HG03139 (cell line): ENCODE results near the gene RANBP9.

Experiments used
- ATAC-seq: cut with Tn5 transposase; IDR thresholded peaks from one replicate; pipeline ENCODE4 v1.9.1; 2021; ENCODE audit not compliant: unreplicated experiment

RANBP9 gene

DNA sequence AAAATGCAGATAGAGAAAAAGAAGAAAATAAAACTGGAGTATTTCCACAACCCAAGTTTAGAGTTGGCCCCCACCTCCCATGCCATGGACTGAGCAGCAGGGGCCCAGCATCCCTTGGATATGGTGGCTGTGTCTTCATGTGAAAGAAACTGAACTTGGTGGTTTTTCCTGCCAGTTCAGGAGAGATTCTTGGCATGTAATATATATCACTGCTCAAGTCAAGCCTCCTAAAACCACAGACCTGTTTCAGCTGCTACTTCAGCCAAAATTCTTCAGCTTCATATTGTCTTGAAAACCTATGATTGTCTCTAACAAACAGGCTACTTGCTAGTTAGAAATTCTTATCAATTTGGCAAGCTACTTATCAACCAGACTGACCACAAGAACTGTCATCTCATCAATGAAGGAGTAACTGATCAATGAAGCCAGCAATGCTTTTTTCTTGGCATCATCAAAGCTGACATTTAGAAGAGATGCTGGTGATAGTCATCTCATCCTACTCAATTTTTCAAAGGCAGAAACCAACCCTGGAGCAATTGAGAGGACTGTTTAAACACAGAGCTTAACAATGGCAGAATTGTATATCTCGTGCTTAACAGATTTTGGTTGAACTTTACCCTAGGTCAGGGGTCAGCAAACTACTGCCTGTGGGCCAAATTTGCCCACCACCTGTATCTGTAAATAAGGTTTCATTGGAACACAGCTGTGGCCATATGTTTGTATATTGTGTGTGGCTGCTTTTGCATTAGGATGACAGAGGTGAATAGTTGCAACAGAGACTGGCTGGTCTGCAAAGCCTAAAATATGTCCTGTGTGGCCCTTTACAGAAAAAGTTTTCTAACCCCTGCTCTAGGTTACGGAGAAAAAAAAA, 106.9 kb downstream of the RANBP9 start:
- ATAC-seq: no peak

DNA sequence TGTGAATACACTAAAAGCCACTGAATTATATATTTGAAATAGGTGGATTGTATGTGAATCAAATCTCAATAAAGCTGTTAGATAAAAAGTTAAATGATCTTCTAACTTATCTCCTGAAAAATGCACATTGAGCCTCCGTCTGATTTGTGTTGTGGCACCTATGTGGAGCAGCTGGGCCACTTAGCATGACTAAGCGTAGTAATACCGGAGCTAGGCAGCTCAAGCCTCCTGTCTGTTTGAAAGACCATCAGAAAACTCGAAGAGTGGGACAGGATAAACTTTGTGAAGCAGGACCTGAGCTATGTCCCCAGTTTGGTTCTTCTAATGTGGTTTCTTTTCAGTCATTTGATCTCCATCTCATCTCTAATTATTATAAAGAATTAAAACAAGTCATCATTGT, 107.5 kb downstream of the RANBP9 start:
- ATAC-seq: no peak

DNA sequence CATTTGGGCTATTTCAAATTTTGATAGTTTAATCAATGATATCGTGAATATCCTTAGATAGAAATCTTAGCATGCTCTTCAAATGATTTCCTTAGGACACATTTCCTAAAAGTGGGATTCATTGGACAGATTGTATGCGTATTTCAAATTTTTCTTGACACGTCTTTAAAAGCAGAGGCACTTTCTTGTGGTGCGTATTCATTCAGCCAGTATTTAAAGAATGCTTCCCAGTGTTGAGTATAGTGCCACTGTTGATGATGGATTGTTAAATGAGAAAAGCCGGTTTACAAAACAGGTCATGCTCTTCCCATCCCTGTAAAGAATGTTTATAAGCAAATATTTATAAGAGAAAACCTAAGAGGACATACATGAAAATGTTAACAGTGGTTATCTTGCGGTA, 111.6 kb downstream of the RANBP9 start:
- no peak for ATAC-seq

DNA sequence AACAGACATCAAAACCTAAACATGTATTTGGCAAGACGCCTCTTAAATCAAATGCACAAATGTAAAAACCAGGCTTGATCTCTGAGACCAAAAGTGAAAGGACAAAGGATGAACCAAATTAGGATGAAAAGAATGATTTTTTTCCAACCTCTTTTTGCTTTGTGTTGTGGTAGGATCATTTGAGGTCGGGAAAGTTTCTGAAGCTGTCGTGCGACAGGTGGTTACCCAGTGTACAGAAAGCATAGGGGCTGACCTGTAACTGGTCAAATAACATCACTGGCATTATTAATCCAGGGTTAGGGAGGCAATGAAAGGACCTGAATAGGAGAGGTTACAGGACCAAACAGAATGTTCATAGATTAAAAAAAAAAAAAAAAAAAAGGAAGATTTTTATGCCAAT, 114.6 kb downstream of the RANBP9 start:
- no peak for ATAC-seq

DNA sequence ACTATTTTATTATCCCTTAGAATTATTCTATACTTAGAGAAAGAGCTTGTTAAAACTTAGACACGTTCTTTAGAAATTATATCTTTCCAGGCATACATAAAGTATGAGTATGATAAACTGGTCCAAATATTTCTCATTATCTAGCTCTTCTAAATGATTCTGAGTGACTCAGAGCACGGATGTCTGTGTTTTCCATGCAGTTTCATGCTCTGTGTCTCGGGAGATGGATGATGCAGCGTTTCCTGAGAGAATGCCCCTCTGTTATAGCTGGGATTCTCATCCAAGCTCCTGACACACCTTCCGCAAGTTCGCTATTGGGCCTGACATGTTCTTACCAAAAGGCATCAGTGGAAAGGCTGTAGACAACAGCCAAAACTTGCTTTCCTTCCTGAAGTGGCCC, 117.9 kb downstream of the RANBP9 start:
- ATAC-seq: no peak

DNA sequence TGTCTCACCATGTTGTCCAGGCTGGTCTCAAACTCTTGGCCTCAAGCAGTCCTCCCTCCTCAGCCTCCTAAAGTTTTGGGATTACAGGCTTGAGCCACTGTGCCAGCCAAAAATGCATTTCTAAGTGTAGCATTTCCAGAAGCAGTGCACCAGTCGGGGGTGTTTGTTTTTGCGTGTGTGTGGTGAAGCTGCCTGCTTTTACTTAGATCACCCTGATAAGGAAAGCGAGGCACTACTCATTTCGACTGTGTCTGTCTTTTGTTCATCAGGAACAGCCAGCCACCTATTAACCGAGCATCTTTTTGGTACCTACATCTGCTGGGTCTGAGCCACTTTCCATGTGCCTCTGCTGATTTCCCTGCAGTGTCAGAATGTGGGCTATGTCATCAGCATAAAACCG, 118.5 kb downstream of the RANBP9 start:
- ATAC-seq: no peak

DNA sequence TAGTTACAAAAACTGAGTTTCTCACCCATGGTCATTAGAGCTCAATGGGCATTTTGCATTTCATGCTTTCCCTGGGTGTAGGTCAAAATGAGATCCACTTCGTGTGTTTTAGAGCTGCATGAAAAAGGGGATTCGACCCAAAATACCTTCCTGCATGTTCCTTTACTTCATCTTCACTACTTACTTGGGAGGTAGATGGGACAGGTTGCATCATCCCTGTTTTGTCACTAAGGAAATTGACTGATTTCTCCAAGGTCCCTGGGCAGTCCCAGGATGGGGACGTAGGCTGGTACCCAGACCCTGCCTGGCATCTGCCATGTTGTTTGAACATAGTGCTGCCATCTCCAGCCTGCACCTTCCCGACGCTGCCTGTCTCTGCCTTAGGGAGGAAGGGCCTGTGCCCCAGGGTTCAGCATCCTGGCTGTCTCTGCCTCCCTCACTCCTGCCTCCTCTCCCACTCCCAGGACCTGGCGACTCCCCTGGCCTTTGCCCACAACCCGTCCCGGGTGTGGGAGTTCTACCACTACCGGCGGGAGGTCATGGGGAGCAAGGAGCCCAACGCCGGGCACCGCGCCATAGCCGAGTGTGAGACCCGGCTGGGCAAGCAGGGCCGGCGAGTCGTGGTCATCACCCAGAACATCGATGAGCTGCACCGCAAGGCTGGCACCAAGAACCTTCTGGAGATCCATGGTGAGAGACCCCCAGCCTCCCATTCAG, 120.3 kb downstream of the RANBP9 start:
- no peak for ATAC-seq

DNA sequence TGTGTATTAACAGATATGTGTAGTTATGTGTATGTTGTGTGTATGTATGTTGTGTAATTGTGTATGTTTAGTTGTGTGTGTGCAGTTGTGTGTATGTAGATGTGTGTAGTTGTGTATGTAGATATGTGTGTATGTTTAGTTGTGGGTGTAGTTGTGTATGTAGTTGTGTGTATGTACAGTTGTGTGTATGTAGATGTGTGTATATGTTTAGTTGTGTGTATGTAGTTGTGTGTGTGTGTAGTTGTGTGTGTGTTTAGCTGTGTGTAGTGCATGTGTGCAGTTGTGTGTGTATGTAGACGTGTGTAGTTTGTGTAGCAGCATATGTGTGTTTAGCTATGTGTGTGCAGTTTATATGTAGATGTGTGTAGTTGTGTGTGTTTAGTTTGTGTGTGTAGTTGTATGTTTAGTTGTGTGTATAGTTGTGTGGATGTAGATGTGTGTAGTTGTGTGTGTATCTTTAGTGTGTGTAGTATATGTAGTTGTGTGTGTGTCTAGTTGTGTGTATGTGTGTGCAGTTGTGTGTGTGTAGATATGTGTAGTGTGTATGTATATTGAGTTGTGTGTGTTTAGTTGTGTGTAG, 121.0 kb downstream of the RANBP9 start:
- ATAC-seq: no peak

DNA sequence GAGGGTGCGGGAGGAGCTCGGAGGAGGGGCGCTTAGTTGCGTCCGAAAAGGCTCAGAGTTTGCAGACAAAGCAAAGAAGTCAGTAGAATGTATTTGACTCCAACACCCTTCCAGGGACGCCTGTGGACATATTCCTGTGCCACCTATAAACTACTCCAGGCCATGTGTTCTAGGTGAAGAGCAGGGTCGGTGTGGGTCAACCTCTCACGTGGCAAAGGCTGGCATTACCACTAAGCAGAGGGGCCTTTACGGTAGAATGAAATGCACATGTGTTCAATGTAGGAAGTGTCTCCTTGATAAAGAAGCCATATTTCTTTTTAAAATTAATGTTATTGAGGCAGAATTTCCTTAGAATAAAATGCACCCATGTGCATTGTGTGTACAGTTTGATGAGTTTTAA, 121.8 kb downstream of the RANBP9 start:
- ATAC-seq: no peak

DNA sequence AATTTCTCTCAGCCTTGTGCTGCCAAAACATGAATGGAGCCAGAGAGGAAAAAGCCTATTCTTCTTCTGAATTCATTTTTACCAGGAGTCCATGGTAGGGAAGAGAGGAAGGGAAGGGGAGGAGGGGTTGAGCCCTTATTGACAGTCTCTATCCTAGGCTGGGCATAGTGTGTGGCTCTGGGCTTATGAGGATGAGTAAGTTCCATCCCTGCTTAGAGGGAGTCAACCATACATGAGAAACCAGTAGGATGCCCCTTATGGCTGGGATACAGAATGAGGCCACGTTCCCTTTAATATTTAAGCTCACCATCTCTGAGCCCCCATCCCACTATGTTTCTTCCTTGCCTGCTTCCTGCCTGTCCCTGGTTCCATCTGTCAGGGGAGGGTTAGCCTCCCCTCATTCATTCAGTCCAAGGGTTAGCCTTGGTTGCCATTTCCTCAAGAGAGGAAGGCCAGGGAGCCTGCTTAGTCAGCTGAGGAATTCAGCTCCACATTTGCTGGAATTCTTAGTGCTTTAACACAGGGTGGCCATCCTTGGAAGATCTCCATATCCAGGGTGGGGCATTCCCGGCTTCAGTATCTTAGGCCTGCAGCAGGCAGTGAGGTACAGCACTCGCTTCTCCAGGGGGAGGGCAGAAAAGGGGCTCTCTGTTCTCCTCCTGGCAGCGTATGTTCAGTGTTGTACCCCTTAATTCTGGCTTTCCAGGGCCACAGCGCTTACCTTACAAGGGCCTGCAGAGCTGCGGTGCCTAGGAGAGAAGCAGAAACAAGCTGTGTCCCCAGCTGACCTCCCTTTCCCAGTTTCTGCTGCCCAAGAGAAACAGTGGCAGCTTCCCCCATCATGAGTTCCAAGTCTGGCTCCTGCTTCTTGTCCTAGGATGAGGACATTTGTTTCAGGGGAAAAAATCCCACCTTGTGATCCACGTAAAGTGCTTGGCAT, 124.8 kb downstream of the RANBP9 start:
- no peak for ATAC-seq

DNA sequence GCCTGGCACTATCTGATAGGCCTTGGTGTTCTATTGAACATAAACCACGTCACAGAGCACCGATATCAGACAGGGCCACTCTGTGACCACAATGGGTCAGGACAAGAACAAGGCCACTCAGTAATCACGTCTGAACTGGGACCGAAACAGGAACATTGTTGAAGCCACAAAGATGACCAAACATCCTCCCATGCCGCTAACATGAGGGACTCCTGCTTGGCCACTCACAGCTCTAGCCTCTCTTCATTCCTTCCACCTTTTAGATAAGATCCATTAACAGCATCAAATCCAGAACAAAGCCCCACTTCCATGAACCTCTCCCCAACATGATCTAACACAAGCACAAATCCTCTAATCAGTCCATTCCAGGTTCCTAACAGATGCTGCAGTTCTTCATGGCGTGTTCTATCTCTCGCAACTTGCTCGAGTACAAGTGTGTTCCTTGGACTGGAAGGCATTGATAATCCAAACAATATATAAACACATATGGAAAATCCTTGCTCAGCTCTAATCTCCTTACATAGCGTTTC, 129.9 kb downstream of the RANBP9 start:
- no peak for ATAC-seq

DNA sequence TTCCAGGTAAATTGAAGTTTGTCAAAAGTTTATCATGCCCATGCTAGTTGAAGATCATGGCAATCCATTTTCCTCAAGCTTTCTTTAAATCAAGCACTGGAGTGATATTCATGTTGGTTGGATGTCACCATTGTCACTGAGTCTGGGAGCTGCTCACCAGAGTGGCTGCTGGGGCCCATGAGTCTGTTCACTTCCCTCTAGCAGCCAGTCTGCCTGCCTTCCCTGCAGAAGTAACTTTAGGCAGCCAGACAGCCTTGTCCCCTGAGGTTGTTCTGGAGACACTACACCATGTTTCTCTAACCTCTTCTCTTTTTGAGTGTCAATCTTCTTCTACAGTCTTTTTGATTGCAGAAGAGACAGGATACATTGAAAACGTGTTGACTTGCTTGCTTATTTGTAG, 131.7 kb downstream of the RANBP9 start:
- ATAC-seq: no peak

DNA sequence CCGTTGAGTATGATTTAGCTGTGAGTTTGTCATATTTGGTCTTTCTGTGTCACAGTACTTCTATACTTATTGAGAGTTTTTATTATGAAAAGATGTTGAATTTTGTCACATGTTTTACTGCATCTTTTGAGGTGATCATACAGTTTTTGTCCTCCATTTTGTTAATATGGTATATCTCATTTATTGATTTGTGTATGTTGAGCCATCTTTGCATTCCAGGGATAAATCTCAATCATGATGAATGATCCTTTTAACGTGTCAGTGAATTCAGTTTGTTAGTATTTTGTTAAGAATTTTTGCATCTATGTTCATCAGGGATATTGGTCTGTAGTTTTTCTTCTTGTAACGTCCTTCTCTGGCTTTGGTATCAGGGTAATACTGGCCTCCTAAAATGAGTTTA, 133.7 kb downstream of the RANBP9 start:
- ATAC-seq: no peak

DNA sequence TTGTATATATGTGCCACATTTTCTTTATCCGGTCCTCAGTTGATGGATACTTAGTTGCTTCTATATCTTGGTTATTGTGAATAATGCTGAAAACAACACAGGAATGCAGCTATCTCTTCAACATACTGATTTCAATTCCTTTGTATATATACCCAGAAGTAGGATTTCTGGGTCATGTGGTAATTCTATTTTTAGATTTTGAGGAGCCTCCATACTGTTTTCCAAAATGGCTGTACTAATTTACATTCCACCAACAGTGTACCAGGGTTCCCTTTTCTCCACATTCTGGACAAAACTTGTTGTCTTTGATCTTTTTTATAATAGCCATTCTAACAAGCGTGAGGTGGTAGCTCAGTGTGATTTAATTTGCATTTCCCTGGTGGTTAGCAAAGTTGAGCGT, 135.6 kb downstream of the RANBP9 start:
- ATAC-seq: no peak

DNA sequence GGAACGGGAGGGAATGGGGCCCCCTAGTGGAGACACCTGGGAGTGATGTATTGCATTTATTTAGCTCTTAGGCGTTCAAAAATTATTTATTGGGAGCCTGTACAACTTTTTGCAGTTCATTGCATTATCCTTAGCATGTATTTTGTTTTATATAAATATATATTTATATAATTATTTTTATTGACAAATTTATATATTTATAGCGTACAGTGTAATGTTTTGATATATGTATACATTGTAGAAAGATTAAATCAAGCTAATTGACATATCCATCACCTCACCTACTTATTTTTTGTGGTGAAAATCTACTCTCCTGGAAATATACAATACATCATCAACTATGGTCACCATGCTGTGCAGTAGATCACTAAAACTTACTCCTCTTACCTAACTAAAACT, 136.3 kb downstream of the RANBP9 start:
- no peak for ATAC-seq

DNA sequence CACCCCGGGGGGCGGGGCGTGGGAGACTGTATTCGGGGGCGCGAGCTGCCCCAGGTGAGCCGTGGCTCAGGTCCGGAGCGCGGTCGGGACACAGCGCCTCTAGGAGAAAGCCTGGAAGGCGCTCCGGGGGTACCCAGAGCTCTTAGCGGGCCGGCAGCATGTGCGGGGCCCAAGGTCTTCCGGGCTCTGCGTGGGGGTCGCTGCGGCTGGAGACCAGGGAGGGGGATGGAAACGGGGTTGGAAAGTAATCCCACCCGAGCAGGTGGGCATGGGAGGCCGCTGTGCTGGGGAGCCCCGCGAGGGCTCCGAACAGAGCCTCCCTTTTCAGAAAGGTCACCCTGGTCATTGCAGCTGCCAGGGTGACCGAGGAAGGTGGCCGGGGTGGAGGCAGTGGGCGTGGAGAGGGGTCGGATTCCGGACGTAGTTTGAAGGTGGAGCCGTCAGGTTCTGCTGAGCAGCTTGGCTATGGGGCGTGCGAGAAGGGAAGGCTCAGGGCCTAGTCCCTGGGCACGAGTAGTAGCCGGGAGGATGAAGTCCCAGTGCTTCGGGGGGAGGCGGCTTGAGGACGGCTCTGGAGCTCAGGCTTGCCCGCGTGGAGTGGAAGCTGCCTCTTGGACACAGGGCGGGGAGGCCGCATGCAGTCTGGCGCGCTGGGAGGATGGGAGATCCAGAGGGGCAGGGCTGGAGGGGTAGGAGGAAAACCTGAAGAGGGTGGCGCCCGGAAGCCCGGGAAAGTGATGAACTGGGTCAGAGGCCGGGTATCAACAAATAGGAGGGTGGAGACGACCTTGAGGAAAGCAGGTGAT, 136.9 kb downstream of the RANBP9 start, which contains the start of gene SIRT5:
SIRT5 (plus strand) TSS at position 31 of the 806 bp plus-strand sequence. CDS start 9,510 bp downstream, outside the sequence.
- peak; percentile 59 for ATAC-seq

DNA sequence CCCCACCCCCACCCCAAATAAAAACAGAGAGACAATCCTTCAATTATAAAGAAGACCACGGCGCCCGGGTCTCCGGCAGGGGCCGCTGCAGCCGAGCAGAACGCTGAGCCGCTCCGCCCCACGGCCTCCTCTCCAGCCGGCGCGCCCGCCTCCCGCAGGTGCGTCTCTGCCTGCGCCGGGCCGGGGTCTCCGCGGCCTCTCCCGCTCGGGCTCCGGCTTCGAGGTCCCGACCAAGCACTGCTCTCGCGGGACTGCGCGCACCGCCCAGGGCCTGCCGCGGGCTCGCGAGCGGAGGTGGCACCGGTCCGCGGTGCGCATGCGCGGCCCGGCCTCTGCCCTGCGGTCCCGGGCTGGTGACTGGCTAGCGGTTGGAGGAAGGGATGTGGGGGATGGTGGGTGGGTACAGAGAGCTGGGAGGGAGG, 137.5 kb downstream of the RANBP9 start:
- ATAC-seq: peak; percentile 73

DNA sequence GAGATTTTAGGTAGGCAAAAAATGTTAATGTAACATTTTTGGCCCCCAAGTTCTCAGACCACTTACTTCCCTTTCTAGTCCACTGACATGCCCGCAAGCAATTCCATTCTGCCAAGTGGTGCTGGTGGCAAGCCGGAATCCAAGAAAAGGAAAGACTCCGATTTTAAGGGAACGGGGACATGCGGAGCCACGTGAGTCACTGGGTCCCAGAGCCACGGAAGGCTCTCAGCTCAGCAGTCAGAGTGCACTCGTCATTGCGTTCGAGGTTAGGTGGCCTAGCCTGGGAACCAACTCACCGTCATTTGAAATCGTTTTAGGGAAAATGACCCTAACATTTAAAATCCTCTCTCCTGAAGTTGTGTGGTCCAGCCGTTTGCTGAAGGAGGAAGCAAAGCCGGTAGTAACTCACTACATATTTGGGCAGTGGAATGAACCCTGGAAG, 137.9 kb downstream of the RANBP9 start:
- no peak for ATAC-seq

DNA sequence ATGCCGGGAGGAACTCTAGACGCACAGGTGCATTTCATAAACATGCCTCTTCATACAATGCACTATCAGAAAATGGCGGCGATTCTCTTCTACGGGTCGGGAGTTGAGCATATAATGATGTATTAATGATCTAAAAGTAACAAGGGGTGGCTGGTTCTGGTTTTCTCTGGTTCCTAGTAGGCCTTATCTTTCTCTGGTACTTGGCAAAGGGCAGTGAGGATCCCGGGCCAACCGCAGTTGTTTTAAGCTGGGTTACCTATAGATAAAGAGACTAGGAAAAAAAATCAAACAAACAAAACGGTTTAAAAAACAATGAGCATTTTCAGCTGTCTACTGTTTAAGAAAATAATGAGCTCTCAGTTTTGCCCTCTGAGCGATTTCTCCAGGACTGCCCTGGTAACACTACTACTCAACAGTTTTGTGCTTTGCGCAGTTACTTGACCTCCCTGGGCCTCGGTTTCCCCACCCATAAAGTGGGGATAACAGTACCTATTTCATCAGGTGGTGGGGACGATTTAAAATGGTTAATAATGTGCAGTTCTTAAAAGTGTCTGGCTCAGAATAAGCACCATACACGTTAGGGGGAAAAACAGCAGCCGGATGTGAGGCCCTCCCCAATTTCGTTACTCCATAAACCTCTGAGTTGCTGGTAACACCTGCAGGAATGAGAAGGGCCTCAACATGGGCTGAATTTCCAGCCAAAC, 138.5 kb downstream of the RANBP9 start:
- no peak for ATAC-seq
